Uterus (tissue), 4 donors: ENCODE data around the gene LMNB1. TPM values are rescaled to one million over a fixed set of nuclear protein-coding genes. Genes with fewer than 3 reads are reported as not detected.
"Not testable (repeated sequence)": the region's sequence is repeated elsewhere in the genome, so short reads cannot be mapped to it uniquely, and the experiment has no call there.

Source experiments
- DNase-seq, 2 donors: peaks; one replicate each; pipeline ENCODE4 v3.0.0-alpha.2; 2019 to 2020
- H3K27ac ChIP-seq, 2 donors: fragments of 200-600 bp; sonication (generic); 1 replicate in 1 of 2; 2 replicates in 1 of 2; pipeline ENCODE4 v1.5.1; 2016 to 2018
- H3K27me3 ChIP-seq, 2 donors: fragments of 200-600 bp; sonication (generic); one replicate each; pipeline ENCODE4 v1.5.1; 2018 to 2019; ENCODE audit warnings: control low read depth in 1 of 2
- H3K36me3 ChIP-seq, 2 donors: fragments of 200-600 bp; sonication (generic); one replicate each; pipeline ENCODE4 v1.5.1; 2019; ENCODE audit warnings: control low read depth in 1 of 2
- H3K4me1 ChIP-seq, 2 donors: fragments of 200-600 bp; sonication (generic); one replicate each; pipeline ENCODE4 v1.5.1; 2018 to 2019; ENCODE audit warnings: control low read depth in 1 of 2
- H3K4me3 ChIP-seq, 2 donors: fragments of 200-600 bp; sonication (generic); 1 replicate in 1 of 2; 2 replicates in 1 of 2; pipeline ENCODE4 v1.5.1; 2018 to 2019; ENCODE audit warnings: mild to moderate bottlenecking in 1 of 2
- H3K9me3 ChIP-seq, 2 donors: fragments of 200-600 bp; sonication (generic); one replicate each; pipeline ENCODE4 v1.5.1; 2019; ENCODE audit warnings: control low read depth in 1 of 2
- POLR2A ChIP-seq, 2 donors: fragments of 450-650 bp; IDR thresholded peaks; one replicate each; pipeline ENCODE4 v1.6.1; 2016; ENCODE audit warnings: antibody characterized with exemption in 2 of 2, mild to moderate bottlenecking in 1 of 2, moderate library complexity in 1 of 2
- intact Hi-C: fragments of 100-400 bp; cut with DNase I; formaldehyde crosslinking; loops from one replicate; pipeline ENCODE4 v1.15.1; 2023; ENCODE audit warnings: low total_unique reads
- total RNA-seq, 4 donors: library from RNA; depleted of rRNA in 3 of 4; stranded (reverse); fragments of >200 nt in 3 of 4; gene quantifications; one replicate each; pipeline versions ENCODE4 v1.1.0 to v1.2.4, GENCODE V29; 2014 to 2023
- TF ChIP-seq, protein P1 (sequence below), 4 experiments: fragments of 200-600 bp in 2 of 4; fragments of 450-650 bp in 2 of 4; sonication (generic) in 2 of 4; IDR thresholded peaks; one replicate each; pipeline ENCODE4 v1.5.1; 2016 to 2019; ENCODE audit warnings: antibody characterized with exemption in 4 of 4, mild to moderate bottlenecking in 2 of 4, moderate library complexity in 1 of 4
- donor health status: DM: yes; HTN: yes; CAD: no.

LMNB1 gene
- 10 to 100 TPM in 1 of 4 donors, 1 to 10 TPM in 1, under 1 TPM in 2; 0.29 to 66.7 (median 3.6) TPM for total RNA-seq

GRCh38 chr5:126776499-126777256, at the start of gene LMNB1:
TSS of gene LMNB1 (plus strand) at chr5:126777136. CDS start at chr5:126777509, 373 bp downstream.
- intact Hi-C loops = no loop called here
- Histone ChIP-seq H3K27me3 (no peaks in the 10 kb centered on the region), H3K9me3 (no peaks in the 10 kb centered on the region), H3K4me1 (no peaks in the 10 kb centered on the region), H3K36me3 (no peaks in the 10 kb centered on the region), H3K27ac (peak within 1 kb of the TSS; percentile 88 to 96), H3K4me3 (peak within 1 kb of the TSS; percentile 70 to 76)
- TF ChIP-seq POLR2A (IDR thresholded peaks at IDR 0.05) = peak in 1 of 2 donors; percentile 54
- TF ChIP-seq, protein P1, sequence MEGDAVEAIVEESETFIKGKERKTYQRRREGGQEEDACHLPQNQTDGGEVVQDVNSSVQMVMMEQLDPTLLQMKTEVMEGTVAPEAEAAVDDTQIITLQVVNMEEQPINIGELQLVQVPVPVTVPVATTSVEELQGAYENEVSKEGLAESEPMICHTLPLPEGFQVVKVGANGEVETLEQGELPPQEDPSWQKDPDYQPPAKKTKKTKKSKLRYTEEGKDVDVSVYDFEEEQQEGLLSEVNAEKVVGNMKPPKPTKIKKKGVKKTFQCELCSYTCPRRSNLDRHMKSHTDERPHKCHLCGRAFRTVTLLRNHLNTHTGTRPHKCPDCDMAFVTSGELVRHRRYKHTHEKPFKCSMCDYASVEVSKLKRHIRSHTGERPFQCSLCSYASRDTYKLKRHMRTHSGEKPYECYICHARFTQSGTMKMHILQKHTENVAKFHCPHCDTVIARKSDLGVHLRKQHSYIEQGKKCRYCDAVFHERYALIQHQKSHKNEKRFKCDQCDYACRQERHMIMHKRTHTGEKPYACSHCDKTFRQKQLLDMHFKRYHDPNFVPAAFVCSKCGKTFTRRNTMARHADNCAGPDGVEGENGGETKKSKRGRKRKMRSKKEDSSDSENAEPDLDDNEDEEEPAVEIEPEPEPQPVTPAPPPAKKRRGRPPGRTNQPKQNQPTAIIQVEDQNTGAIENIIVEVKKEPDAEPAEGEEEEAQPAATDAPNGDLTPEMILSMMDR (IDR thresholded peaks at IDR 0.05) = peak in 3 of 4 experiments; percentile 10 to 16 (median 15)
- DNase-seq = peak; percentile 92

GRCh38 chr5:126732716-126733115, 44.2 kb upstream of the LMNB1 start:
- H3K27ac ChIP-seq = no peak overlapping the region
- H3K4me1 ChIP-seq = no peaks in the 10 kb centered on the region
- H3K27me3 ChIP-seq = no peaks in the 10 kb centered on the region
- no peak for TF ChIP-seq POLR2A (IDR thresholded peaks at IDR 0.05)
- TF ChIP-seq, protein P1 (IDR thresholded peaks at IDR 0.05) = no peak
- H3K4me3 ChIP-seq = no peak overlapping the region
- H3K36me3 ChIP-seq = no peaks in the 10 kb centered on the region
- H3K9me3 ChIP-seq = no peaks in the 10 kb centered on the region
- intact Hi-C loops = no loop called here
- DNase-seq = no peak

- H3K27ac ChIP-seq = not testable (repeated sequence)
Observed at GRCh38 chr5:126734573-126734972, 42.4 kb upstream of the LMNB1 start.

GRCh38 chr5:126736141-126736540, 40.8 kb upstream of the LMNB1 start:
- Histone ChIP-seq H3K36me3 (no peaks in the 10 kb centered on the region), H3K4me3 (no peak overlapping the region), H3K27ac (no peak overlapping the region), H3K9me3 (no peaks in the 10 kb centered on the region), H3K27me3 (no peaks in the 10 kb centered on the region), H3K4me1 (no peaks in the 10 kb centered on the region)
- DNase-seq = no peak
- intact Hi-C loops = no loop called here
- TF ChIP-seq, protein P1 (IDR thresholded peaks at IDR 0.05) = no peak
- no peak for TF ChIP-seq POLR2A (IDR thresholded peaks at IDR 0.05)

More at GRCh38 chr5:126734573-126734972, 42.4 kb upstream of the LMNB1 start:
- H3K27me3 ChIP-seq, H3K4me1 ChIP-seq, H3K9me3 ChIP-seq, H3K4me3 ChIP-seq, H3K36me3 ChIP-seq, DNase-seq, intact Hi-C loops: not testable (repeated sequence)

- H3K4me3 ChIP-seq = no peak overlapping the region
- no peak for DNase-seq
- no peaks in the 10 kb centered on the region for H3K36me3 ChIP-seq
- intact Hi-C loops = no loop called here
- H3K27me3 ChIP-seq = no peaks in the 10 kb centered on the region
- TF ChIP-seq POLR2A (IDR thresholded peaks at IDR 0.05) = no peak
- TF ChIP-seq, protein P1 (IDR thresholded peaks at IDR 0.05) = no peak
- H3K9me3 ChIP-seq = no peaks in the 10 kb centered on the region
- no peaks in the 10 kb centered on the region for H3K4me1 ChIP-seq
- no peak overlapping the region for H3K27ac ChIP-seq
Observed at GRCh38 chr5:126741361-126741760, 35.6 kb upstream of the LMNB1 start.
